B cell (primary cell): ENCODE results near the gene BAHCC1. TPM values are rescaled to one million over a fixed set of nuclear protein-coding genes. Genes with fewer than 3 reads are reported as not detected.

ENCODE experiments used
- ATAC-seq: fragments of 200-7000 bp; cut with Tn5 transposase; one replicate; pipeline ENCODE4 v1.10.0; 2021; ENCODE audit warnings: low read depth, mild to moderate bottlenecking, moderate number of reproducible peaks, moderate library complexity
- CTCF ChIA-PET: fragments of 350-600 bp; sonication (Branson Sonifier 250); formaldehyde crosslinking; loops from one replicate; lab custom pipeline; 2021; ENCODE audit warnings: antibody characterized with exemption, inconsistent platforms; lab: Charles Lee
- POLR2A ChIA-PET: fragments of 350-600 bp; sonication (Branson Sonifier 250); formaldehyde crosslinking; loops from one replicate; lab custom pipeline; 2021; ENCODE audit warnings: antibody characterized with exemption; lab: Charles Lee
- DNase-seq: peaks from one replicate; pipeline ENCODE4 v3.0.0; 2013
- H2AFZ ChIP-seq: 2 replicates; pipeline ENCODE4 v1.6.1; 2012; ENCODE audit warnings: mild to moderate bottlenecking, low read depth, low read length; ENCODE audit not compliant: insufficient read depth, poor library complexity, severe bottlenecking
- H3K27ac ChIP-seq, 2 donors: 1 replicate in 1 of 2; 2 replicates in 1 of 2; pipeline ENCODE4 v1.5.1; 2012 to 2013; ENCODE audit warnings: low read length in 2 of 2, mild to moderate bottlenecking in 2 of 2, moderate library complexity in 1 of 2
- H3K27me3 ChIP-seq, 4 experiments: fragments of 200-600 bp in 1 of 4; sonication (generic) in 1 of 4; replicated peaks in 1 of 4; 1 replicate in 2 of 4; 2 replicates in 2 of 4; pipeline versions ENCODE4 v1.6.1 to v1.7.0; 2013 to 2016; ENCODE audit warnings: low read length in 3 of 4, mild to moderate bottlenecking in 2 of 4, mixed read lengths in 1 of 4, moderate library complexity in 1 of 4; ENCODE audit not compliant: insufficient read depth in 4 of 4, control insufficient read depth in 3 of 4; ENCODE audit errors: control extremely low read depth in 1 of 4
- H3K36me3 ChIP-seq, 2 experiments: replicated peaks in 1 of 2; 1 replicate in 1 of 2; 2 replicates in 1 of 2; pipeline versions ENCODE4 v1.6.1 to v1.7.1; 2013; ENCODE audit warnings: low read length in 1 of 2; ENCODE audit not compliant: insufficient read depth in 2 of 2, control insufficient read depth in 1 of 2; ENCODE audit errors: control extremely low read depth in 1 of 2, extremely low read depth in 1 of 2
- H3K4me1 ChIP-seq, 2 donors: fragments of 200-600 bp in 1 of 2; sonication (generic) in 1 of 2; 1 replicate in 1 of 2; 2 replicates in 1 of 2; pipeline versions ENCODE4 v1.5.1 to v1.6.1; 2013 to 2017; ENCODE audit warnings: low read length in 2 of 2; ENCODE audit not compliant: control insufficient read depth in 2 of 2, insufficient read depth in 2 of 2
- H3K4me2 ChIP-seq: replicated peaks from 2 replicates; pipeline ENCODE3; 2012; ENCODE audit warnings: mild to moderate bottlenecking, low read depth, low read length; ENCODE audit not compliant: poor library complexity, severe bottlenecking
- H3K4me3 ChIP-seq, 5 experiments: fragments of 200-600 bp in 1 of 5; sonication (generic) in 1 of 5; 1 replicate in 3 of 5; 2 replicates in 2 of 5; pipeline versions ENCODE4 v1.5.1 to v1.7.0; 2011 to 2016; ENCODE audit warnings: low read length in 4 of 5, mild to moderate bottlenecking in 4 of 5, low read depth in 2 of 5, control low read depth in 1 of 5, moderate library complexity in 1 of 5; ENCODE audit not compliant: insufficient read depth in 1 of 5; ENCODE audit errors: control extremely low read depth in 1 of 5, extremely low read depth in 1 of 5
- H3K79me2 ChIP-seq: fragments of 200-600 bp; sonication (generic); one replicate; pipeline ENCODE4 v1.6.0; 2016; ENCODE audit warnings: low read length; ENCODE audit not compliant: control insufficient read depth, insufficient read depth
- H3K9ac ChIP-seq: fragments of 200-600 bp; sonication (generic); 2 replicates; pipeline ENCODE4 v1.6.1; 2017; ENCODE audit warnings: mild to moderate bottlenecking, low read length, moderate library complexity
- H3K9me3 ChIP-seq, 3 donors: one replicate each; pipeline versions ENCODE4 v1.6.1 to v1.7.1; 2013; ENCODE audit warnings: low read length in 2 of 3; ENCODE audit not compliant: control insufficient read depth in 2 of 3, insufficient read depth in 1 of 3; ENCODE audit errors: control extremely low read depth in 1 of 3
- H4K20me1 ChIP-seq: 2 replicates; pipeline ENCODE4 v1.6.0; 2012; ENCODE audit warnings: mild to moderate bottlenecking, low read length; ENCODE audit not compliant: insufficient read depth, control insufficient read depth, poor library complexity, severe bottlenecking
- H3K27ac Mint-ChIP-seq: one replicate; pipeline ENCODE4 v1.8.0; 2021; ENCODE audit warnings: mixed read lengths
- H3K27me3 Mint-ChIP-seq: one replicate; pipeline ENCODE4 v1.8.0; 2021; ENCODE audit warnings: mixed read lengths
- H3K4me1 Mint-ChIP-seq: one replicate; pipeline ENCODE4 v1.8.0; 2021; ENCODE audit warnings: mixed read lengths
- H3K4me3 Mint-ChIP-seq: one replicate; pipeline ENCODE4 v1.8.0; 2021; ENCODE audit warnings: mixed read lengths
- H3K9me3 Mint-ChIP-seq: one replicate; pipeline ENCODE4 v1.8.0; 2022; ENCODE audit warnings: mixed read lengths; ENCODE audit not compliant: insufficient read depth
- CTCF ChIP-seq: fragments of 200-600 bp; IDR thresholded peaks from one replicate; pipeline ENCODE4 v1.8.0; 2022; ENCODE audit warnings: antibody characterized with exemption, mild to moderate bottlenecking
- EZH2 ChIP-seq: IDR thresholded peaks from 2 replicates; pipeline ENCODE4 v1.6.1; 2012; ENCODE audit warnings: borderline replicate concordance, low read depth, mild to moderate bottlenecking, moderate library complexity, low read length; ENCODE audit not compliant: insufficient read depth, poor library complexity, severe bottlenecking
- WGBS: methylation state at CpG from one replicate; pipeline ENCODE4 v1.1.5; 2013; ENCODE audit warnings: missing lambda C conversion rate; ENCODE audit not compliant: insufficient coverage; 5-methylcytosine and 5-hydroxymethylcytosine counted together
- intact Hi-C: fragments of 100-400 bp; cut with micrococcal nuclease; formaldehyde crosslinking; loops from one replicate; pipeline ENCODE4 v1.10.0; 2022
- polyA plus RNA-seq: library from polyadenylated mRNA; depleted of rRNA; stranded (reverse); fragments of >200 nt; gene quantifications from 2 replicates; pipeline ENCODE4 v1.2.3, GENCODE V29; 2012
- total RNA-seq, 2 donors: library from RNA; stranded (reverse); fragments of 120-200 nt in 1 of 2; gene quantifications; 1 replicate in 1 of 2; 2 replicates in 1 of 2; pipeline versions ENCODE4 v1.2.3 to v1.2.4, GENCODE V29; 2013 to 2022

Gene BAHCC1
- total and polyA plus RNA-seq, 2 donors (not counting 1 experiment from before 2014, with no cell fraction given) = 0.12 to 0.48 TPM

GRCh38 chr17:81493198-81494038 lies 98.2 kb downstream of the BAHCC1 start:
- WGBS = 94% methylated on average over 15 of the region's 16 CpGs
- POLR2A ChIA-PET = no interaction called here
- H4K20me1 ChIP-seq = no peaks in the 10 kb centered on the region
- H3K27ac ChIP-seq = no peak overlapping the region
- no peak overlapping the region for H3K4me2 ChIP-seq
- no peak overlapping the region for H3K4me3 ChIP-seq
- Mint-ChIP-seq H3K27me3 (peaks cover 16% of the 10 kb centered on the region), H3K9me3 (no peaks in the 10 kb centered on the region), H3K4me3 (no peak overlapping the region), H3K27ac (no peak overlapping the region), H3K4me1 (no peaks in the 10 kb centered on the region)
- no peak overlapping the region for H2AFZ ChIP-seq
- intact Hi-C loops = no loop called here
- no peaks in the 10 kb centered on the region for H3K36me3 ChIP-seq
- DNase-seq = no peak
- TF ChIP-seq EZH2 = no peak
- TF ChIP-seq CTCF = no peak
- CTCF ChIA-PET = interaction anchor here (1.2 kb wide), 1 partner anchor 202 kb away, joined by 3 read pairs; no protein-coding TSS in a partner anchor
- ATAC-seq = no peak
- peaks cover 2 to 3% of the 10 kb centered on the region in 2 donors for H3K4me1 ChIP-seq
- H3K9ac ChIP-seq = no peak overlapping the region
- peaks cover 0 to 4% (median 0%) of the 10 kb centered on the region in 3 donors for H3K9me3 ChIP-seq
- no peaks in the 10 kb centered on the region for H3K79me2 ChIP-seq
- peaks cover 0 to 11% (median 5%) of the 10 kb centered on the region in 4 experiments for H3K27me3 ChIP-seq
